Activated T-cell treated with anti-CD3 and anti-CD28 coated beads, Interleukin-2, amount 50 U/mL, for 72 hours (primary cell): ENCODE data around the gene TEDC1. TPM values are rescaled to one million over a fixed set of nuclear protein-coding genes. Genes with fewer than 3 reads are reported as not detected.
"Not testable (repeated sequence)": the region's sequence is repeated elsewhere in the genome, so short reads cannot be mapped to it uniquely, and the experiment has no call there.

Experiments used
- ATAC-seq, 2 donors: fragments of 150-1000 bp; cut with Tn5 transposase; replicated peaks in 1 of 2; 2 replicates each; pipeline ENCODE4 v1.10.0; 2021; ENCODE audit warnings: moderate library complexity in 2 of 2, mild to moderate bottlenecking in 1 of 2
- DNase-seq, 2 donors: peaks; one replicate each; pipeline ENCODE4 v3.0.0; 2021 to 2022; ENCODE audit warnings: mixed read lengths in 1 of 2
- H3K27ac Mint-ChIP-seq: one replicate; pipeline ENCODE4 v1.8.0; 2022; ENCODE audit warnings: mild to moderate bottlenecking, moderate library complexity, mixed read lengths
- H3K27me3 Mint-ChIP-seq: one replicate; pipeline ENCODE4 v1.8.0; 2022; ENCODE audit warnings: low read depth, mixed read lengths
- H3K36me3 Mint-ChIP-seq, 2 donors: one replicate each; pipeline ENCODE4 v1.8.0; 2022; ENCODE audit warnings: mixed read lengths in 2 of 2, mild to moderate bottlenecking in 1 of 2; ENCODE audit not compliant: insufficient read depth in 2 of 2
- H3K4me1 Mint-ChIP-seq: one replicate; pipeline ENCODE4 v1.8.0; 2022; ENCODE audit warnings: low read depth, mixed read lengths
- H3K4me3 Mint-ChIP-seq, 2 donors: one replicate each; pipeline ENCODE4 v1.8.0; 2022; ENCODE audit warnings: mild to moderate bottlenecking in 2 of 2, mixed read lengths in 2 of 2, moderate library complexity in 2 of 2
- H3K9me3 Mint-ChIP-seq, 2 donors: one replicate each; pipeline ENCODE4 v1.8.0; 2022; ENCODE audit warnings: mixed read lengths in 2 of 2
- total RNA-seq, 2 donors: library from RNA; stranded (reverse); gene quantifications; one replicate each; pipeline ENCODE4 v1.2.3, GENCODE V29; 2022

The TEDC1 gene
- total RNA-seq, 2 donors from 2014 or later: 33.0 to 36.9 TPM

DNA sequence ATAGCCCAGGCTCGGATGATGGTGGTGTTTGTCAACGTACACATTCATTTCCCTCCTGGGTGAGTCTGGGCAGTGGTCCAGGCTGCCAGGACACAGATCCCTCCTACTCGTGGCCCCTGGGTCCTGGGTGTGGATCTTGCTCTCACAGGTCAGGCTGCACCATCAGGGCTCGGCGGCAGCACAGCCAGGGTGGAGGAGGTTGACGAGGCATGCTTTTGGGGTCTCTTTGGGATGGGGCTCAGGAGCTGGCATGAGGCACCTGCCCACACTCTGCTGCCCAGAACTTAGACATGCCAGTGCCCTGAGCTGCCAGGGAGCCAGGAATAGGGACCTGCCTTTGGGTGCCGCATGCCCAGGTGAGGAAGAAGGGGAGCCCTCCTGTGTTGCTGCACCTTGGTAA is 45.0 kb downstream of the TEDC1 start:
- Mint-ChIP-seq H3K36me3 (no peaks in the 10 kb centered on the region), H3K9me3 (no peaks in the 10 kb centered on the region), H3K4me3 (no peak overlapping the region), H3K4me1 (peaks cover 5% of the 10 kb centered on the region), H3K27me3 (peaks cover 16% of the 10 kb centered on the region), H3K27ac (no peak overlapping the region)
- DNase-seq (no peak), ATAC-seq (no peak)

DNA sequence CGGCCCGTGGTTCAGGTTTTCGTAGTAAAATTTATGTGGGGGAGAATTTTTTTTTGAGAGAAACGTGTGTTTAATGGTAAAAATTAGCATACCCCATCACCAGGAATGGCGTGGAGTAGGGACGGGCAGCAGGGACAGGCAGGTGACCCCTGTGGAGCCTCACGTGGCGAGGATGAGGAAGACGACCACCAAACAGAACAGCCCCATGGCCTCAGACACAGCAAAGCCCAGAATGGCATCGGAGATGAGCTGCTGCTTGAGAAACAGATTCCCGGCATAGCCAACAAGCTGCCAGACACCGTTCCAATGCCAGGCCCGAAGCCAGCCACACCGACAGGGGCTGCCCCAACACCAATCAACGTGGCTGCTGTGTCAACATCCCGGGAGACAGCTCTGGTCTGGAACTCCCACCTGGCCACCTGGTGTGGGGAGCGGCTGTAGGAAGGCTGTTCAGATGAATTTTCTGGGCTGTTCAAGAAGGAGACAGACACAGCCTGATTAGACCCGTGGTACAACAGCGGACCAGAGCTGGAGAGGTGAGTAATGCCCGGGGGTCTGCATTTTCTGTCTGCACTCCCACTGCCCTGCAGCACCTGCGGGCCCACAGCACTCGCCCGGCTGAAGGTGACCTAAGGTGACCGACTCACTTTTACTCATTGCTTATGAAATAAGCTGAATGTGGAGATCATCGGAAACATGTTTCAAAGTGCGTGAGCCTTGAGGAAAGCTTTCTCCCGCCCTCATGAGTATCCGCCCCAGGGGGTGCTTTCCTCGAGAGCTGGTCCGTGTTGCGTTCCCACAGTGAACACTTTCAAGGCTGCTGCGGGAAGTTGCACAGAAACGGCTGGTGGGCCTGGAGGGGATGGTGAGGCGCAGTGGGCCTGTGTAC is 45.9 kb downstream of the TEDC1 start:
- peaks cover 23% of the 10 kb centered on the region for H3K27me3 Mint-ChIP-seq
- peaks cover 0 to 2% of the 10 kb centered on the region in 2 donors for H3K36me3 Mint-ChIP-seq
- H3K4me3 Mint-ChIP-seq: no peak overlapping the region
- ATAC-seq (no peak), DNase-seq (no peak)
- peaks cover 5% of the 10 kb centered on the region for H3K4me1 Mint-ChIP-seq
- no peaks in the 10 kb centered on the region for H3K9me3 Mint-ChIP-seq
- no peak overlapping the region for H3K27ac Mint-ChIP-seq

DNA sequence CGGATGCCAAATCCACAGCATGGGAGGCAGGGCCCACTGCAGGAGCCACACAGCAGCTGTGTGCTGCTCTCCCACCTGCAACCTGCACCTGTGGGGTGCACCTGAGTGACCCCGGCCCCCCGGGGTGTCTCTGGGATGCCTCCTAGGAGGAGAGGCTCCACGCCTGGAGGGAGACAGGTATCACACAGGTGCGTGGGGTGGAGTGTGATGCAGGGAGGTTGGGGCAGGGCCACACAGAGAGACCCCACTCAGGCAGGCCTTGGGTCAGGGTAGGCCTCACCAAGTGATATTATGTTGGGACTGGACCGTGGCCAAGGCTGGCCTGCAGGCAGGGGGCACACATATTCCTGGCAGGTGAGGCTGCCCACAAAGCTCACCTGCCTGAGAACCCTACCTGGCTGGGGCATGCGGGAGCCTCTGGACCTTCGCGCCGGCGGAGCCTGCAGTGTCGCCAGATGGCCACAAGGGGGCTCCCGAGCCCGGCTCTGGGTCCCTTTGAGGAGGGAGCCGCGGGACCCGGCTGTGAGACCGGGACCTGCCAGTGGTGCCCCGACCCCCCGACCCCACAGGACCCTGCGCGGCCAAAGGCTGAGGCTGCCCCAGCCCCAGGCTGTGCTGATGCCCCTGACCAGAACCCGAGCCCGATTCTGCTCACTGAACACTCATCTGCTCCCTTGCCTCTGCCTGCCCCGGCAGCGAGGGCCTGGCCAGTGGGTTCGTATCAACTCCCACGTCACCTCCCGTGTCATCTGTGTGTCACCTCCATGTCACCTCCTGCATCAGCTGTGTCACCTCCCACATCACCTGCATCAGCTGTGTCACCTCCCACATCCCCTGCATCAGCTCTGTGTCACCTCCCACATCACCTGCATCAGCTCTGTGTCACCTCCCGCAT is 46.8 kb downstream of the TEDC1 start:
- Mint-ChIP-seq H3K4me3 (peak overlapping the region in 1 of 2 donors; percentile 45), H3K27me3 (peaks cover 29% of the 10 kb centered on the region), H3K4me1 (peaks cover 5% of the 10 kb centered on the region), H3K9me3 (peaks cover 0 to 3% of the 10 kb centered on the region in 2 donors), H3K36me3 (peaks cover 0 to 2% of the 10 kb centered on the region in 2 donors), H3K27ac (no peak overlapping the region)
- ATAC-seq: peak; percentile 84
- DNase-seq: peak; percentile 72 to 83

DNA sequence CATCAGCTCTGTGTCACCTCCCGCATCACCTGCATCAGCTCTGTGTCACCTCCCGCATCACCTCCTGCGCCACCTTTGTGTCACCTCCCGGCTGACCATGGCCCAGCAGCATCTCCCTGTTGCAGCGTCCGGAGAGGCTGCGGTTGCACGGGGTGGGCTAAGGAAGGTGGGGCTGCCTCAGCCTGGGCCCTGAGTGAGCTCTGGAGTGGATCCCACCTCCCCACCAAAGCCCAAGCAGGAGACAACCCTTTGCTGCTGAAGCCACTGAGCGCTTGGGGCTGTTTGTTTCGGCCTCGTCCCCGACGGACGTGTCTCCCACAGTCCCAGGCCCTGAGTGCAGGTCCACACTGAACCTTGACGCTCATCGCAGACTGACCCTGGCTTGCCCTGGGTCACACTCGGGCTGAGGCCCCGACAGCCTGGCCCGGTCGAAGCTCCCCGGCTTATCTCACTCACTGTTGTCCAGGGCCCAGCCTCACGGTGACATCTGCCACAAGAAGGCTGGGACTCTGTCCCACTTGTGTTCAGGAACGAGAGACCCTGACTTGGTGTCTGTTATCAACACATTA is 47.5 kb downstream of the TEDC1 start:
- no peak overlapping the region for H3K27ac Mint-ChIP-seq
- peaks cover 0 to 3% of the 10 kb centered on the region in 2 donors for H3K9me3 Mint-ChIP-seq
- peaks cover 0 to 2% of the 10 kb centered on the region in 2 donors for H3K36me3 Mint-ChIP-seq
- peaks cover 5% of the 10 kb centered on the region for H3K4me1 Mint-ChIP-seq
- peak overlapping the region in 1 of 2 donors; percentile 45 for H3K4me3 Mint-ChIP-seq
- H3K27me3 Mint-ChIP-seq: peaks cover 37% of the 10 kb centered on the region
- no peak for DNase-seq
- no peak for ATAC-seq

DNA sequence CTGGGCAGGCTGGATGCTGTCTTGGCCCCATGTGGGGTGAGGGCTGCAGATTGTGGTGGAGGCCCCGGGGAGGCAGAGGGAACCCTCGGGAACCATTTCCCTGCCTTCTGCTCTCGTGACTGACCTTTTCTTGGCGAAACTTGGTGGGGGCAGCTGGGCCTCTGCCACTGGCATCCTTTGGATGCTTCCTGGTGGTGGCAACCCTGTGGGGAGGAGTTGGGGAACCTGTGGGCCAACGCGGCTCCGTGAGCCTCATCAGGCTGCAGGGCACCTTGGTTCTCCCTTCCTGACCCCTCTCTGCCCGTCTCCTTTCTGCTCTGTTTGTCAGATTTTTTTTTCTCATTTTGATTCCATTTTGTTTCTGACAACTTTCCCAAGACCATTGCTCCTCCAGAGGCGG is 49.8 kb downstream of the TEDC1 start:
- Mint-ChIP-seq H3K4me3 (no peak overlapping the region), H3K27me3 (peaks cover 39% of the 10 kb centered on the region), H3K27ac (no peak overlapping the region), H3K4me1 (peaks cover 5% of the 10 kb centered on the region), H3K36me3 (peaks cover 0 to 2% of the 10 kb centered on the region in 2 donors), H3K9me3 (peaks cover 1 to 3% of the 10 kb centered on the region in 2 donors)
- no peak for DNase-seq
- no peak for ATAC-seq

DNA sequence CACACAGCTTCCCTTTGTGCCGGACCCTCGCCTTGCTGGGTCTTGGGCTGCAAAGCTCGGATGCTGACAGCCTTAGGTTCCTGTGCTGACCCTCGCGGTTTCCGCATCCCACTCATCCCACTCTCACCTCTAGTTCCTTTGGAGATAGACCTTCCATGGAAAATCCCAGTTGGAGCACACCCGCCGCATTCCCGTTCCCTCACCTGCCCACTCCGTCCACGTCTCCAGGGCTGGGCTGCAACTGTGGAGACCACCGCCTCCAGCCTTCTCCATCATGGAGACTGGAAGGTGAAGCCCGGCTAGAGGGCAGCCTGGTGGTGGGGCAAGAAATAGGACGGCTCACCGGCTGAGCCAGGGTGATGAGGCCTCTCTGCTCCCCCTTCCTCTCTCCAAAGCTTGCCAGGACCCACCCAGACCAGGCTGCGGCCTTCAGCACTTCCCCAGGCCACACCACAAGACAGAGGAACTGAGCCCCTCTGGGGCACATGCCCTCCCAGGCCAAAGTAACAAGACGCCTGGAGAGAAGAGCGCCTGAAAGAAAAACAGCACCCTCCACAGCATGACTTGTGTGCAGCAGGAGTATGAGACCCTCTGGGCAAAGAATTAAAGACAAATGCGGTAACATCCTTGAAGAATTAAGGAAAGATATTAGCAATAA is 50.3 kb downstream of the TEDC1 start:
- DNase-seq: no peak
- Mint-ChIP-seq H3K36me3 (peaks cover 0 to 2% of the 10 kb centered on the region in 2 donors), H3K27ac (no peak overlapping the region), H3K9me3 (peaks cover 1 to 3% of the 10 kb centered on the region in 2 donors), H3K27me3 (peaks cover 37% of the 10 kb centered on the region), H3K4me1 (peaks cover 5% of the 10 kb centered on the region), H3K4me3 (no peak overlapping the region)
- ATAC-seq: no peak

DNA sequence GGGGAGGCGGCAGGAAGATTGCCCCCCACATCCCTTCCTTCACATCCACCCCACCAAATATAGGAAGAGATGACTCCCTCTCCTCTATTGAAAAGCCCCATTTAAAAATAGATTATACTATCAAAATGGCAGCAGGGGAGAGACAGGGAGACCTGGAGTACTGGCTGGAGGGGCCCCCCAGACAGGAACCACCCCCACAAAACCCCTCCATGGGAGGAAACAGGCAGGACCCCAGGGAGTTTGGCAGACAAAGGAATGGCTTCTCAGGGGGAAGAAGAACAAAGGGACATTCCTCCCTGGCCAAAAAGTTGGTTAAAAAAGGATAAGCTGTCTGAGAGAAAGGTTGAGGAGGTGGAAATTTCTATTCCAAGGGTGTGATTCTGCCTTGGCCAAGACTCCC is 54.6 kb downstream of the TEDC1 start:
- not testable (repeated sequence) for H3K36me3 Mint-ChIP-seq, DNase-seq, ATAC-seq, H3K4me1 Mint-ChIP-seq, H3K27ac Mint-ChIP-seq, H3K4me3 Mint-ChIP-seq, H3K9me3 Mint-ChIP-seq
- peaks cover 24% of the 10 kb centered on the region for H3K27me3 Mint-ChIP-seq

DNA sequence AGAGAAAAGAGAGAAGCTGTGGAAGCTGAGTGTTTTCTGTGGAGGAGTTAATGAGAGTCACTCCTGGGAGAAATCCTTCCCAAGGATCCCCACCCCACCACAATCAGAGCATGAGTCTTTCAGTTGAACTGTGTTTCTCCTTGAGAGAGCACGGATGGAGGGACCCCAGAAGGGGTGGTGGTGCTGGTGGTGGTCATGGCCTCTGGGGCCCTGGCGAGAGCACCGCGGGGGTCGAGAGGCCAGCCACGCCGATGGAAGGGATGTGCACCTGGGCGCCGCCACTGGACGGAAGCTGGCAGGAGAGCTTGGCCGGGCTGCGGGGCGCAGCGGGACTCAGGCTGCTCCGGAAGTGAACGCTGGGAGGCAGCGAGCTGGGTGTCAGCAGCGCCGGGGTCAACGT is 55.4 kb downstream of the TEDC1 start:
- H3K9me3 Mint-ChIP-seq, ATAC-seq, H3K27ac Mint-ChIP-seq, H3K36me3 Mint-ChIP-seq, DNase-seq, H3K4me3 Mint-ChIP-seq, H3K4me1 Mint-ChIP-seq: not testable (repeated sequence)
- H3K27me3 Mint-ChIP-seq: peaks cover 21% of the 10 kb centered on the region

DNA sequence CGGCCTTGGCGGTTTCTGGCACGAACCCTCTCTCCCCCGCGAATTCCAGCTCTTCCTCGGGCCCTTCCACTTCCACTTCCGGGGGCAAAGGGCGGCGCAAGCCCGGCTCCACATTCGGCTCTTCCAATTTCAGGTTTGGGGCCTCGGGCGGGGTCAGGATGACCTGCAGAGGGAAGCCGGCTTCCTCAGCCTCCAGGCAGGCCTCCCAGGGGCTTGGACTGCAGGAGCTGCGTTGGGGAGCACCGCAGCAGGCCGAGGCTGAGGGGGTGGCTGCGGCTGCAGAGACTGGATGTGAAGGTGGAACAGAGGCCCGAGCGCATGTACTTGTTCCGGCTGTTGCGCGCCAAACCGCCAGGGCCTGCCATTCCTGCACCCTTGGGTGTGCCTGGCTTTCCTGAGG is 56.0 kb downstream of the TEDC1 start:
- DNase-seq, H3K36me3 Mint-ChIP-seq, H3K4me1 Mint-ChIP-seq, H3K9me3 Mint-ChIP-seq, ATAC-seq, H3K27ac Mint-ChIP-seq, H3K4me3 Mint-ChIP-seq: not testable (repeated sequence)
- peaks cover 14% of the 10 kb centered on the region for H3K27me3 Mint-ChIP-seq

DNA sequence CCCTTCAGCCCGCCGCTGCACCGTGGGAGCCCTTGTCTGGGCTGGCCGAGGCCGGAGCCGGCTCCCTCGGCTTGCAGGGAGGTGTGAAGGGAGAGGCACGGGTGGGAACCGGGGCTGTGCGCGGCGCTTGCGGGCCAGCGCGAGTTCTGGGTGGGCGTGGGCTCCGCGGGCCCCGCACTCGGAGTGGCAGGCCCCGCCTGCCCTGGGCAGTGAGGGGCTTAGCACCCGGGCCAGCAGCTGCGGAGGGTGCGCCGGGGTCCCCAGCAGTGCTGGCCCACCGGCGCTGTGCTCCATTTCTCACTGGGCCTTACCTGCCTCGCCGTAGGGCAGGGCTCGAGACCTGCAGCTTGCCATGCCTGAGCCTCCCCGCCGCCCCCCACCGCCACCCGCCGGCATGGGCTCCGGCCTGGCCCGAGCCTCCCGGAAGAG is 56.7 kb downstream of the TEDC1 start:
- no peaks in the 10 kb centered on the region for H3K36me3 Mint-ChIP-seq
- H3K9me3 Mint-ChIP-seq: peaks cover under 1 to 1% of the 10 kb centered on the region in 2 donors
- ATAC-seq (no peak), DNase-seq (no peak)
- H3K27me3 Mint-ChIP-seq: peaks cover 10% of the 10 kb centered on the region
- H3K4me3 Mint-ChIP-seq: no peak overlapping the region
- no peak overlapping the region for H3K27ac Mint-ChIP-seq
- H3K4me1 Mint-ChIP-seq: no peaks in the 10 kb centered on the region
